ENCODE data around the gene TTC34.

DNA sequence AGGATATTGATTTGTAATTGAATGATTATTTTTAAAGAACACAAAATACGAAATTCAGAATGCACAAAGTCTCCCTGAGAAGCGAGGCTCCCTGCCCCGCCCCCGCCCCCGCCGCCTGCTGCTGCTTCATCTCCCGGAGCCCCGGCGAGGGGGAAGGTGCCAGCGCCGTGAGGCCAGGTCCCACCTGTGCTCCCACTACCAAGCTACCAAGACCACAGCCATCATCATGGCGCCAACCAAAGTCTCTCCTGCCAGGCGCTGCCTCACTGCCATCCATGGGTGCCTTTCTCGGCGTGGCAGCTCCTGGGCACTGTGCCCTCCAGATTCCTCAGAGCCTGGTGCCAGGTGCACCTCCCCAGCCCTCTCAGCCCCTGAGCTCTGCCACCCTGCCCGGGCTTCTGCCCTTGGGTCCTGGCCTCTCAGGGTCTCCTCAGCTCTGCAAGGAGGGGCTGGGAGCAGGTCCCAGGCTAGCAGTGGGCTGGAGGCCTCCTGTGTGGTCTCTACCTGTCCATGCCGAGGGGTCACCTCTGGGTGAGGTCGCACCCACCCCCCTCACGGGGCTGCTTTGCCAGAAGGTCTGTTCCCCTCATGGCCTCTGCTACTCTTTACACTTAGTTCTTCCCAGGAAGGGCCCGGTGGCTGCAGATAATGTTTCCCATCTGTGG is 29.4 kb upstream of the TTC34 start:
- TF ChIP-seq, protein P1, sequence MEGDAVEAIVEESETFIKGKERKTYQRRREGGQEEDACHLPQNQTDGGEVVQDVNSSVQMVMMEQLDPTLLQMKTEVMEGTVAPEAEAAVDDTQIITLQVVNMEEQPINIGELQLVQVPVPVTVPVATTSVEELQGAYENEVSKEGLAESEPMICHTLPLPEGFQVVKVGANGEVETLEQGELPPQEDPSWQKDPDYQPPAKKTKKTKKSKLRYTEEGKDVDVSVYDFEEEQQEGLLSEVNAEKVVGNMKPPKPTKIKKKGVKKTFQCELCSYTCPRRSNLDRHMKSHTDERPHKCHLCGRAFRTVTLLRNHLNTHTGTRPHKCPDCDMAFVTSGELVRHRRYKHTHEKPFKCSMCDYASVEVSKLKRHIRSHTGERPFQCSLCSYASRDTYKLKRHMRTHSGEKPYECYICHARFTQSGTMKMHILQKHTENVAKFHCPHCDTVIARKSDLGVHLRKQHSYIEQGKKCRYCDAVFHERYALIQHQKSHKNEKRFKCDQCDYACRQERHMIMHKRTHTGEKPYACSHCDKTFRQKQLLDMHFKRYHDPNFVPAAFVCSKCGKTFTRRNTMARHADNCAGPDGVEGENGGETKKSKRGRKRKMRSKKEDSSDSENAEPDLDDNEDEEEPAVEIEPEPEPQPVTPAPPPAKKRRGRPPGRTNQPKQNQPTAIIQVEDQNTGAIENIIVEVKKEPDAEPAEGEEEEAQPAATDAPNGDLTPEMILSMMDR (IDR thresholded peaks at IDR 0.05) = no peak
- TF ChIP-seq POLR2AphosphoS5 (IDR thresholded peaks at IDR 0.05) (no peak), POLR2A (IDR thresholded peaks at IDR 0.05) (no peak)

All from gastroesophageal sphincter (tissue), 3 donors.